ENCODE results near the gene CHD9.

Gene CHD9

DNA sequence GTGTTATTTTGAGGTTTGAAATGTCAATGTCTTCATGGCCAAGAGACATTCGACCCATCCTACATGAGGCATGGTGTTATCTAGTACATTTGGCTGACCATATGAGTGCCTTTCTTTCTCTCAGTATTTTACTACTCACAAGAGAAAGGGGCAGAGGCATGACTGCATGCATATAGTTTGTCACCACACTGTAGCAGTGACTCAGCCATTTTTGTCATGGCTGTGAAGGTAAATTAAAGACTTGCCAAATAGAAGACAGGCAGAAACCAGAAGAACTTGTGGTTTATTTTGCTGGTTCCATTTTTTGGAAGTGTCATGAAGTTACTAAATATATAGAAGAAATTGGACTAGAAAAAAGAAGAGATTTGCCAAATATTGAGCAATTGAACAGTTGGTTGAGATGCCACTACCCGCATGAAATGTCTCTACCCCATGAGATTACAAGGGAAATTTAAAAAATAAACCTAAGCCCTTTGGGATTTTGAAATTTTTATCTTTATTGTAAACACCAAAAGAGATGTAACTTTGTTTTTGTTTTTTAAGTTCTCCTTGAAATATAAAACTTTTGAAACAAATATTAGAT, 170.3 kb downstream of the CHD9 start:
- no peak overlapping the region for H3K4me3 ChIP-seq (ENCODE audit: low read depth, low read length)
- in situ Hi-C loops (cut with HindIII; ENCODE audit: low sequenced_read_pairs), result no loop called here
- DNase-seq (ENCODE audit: low read depth, low spot score), result no peak
- TF ChIP-seq, protein P1, sequence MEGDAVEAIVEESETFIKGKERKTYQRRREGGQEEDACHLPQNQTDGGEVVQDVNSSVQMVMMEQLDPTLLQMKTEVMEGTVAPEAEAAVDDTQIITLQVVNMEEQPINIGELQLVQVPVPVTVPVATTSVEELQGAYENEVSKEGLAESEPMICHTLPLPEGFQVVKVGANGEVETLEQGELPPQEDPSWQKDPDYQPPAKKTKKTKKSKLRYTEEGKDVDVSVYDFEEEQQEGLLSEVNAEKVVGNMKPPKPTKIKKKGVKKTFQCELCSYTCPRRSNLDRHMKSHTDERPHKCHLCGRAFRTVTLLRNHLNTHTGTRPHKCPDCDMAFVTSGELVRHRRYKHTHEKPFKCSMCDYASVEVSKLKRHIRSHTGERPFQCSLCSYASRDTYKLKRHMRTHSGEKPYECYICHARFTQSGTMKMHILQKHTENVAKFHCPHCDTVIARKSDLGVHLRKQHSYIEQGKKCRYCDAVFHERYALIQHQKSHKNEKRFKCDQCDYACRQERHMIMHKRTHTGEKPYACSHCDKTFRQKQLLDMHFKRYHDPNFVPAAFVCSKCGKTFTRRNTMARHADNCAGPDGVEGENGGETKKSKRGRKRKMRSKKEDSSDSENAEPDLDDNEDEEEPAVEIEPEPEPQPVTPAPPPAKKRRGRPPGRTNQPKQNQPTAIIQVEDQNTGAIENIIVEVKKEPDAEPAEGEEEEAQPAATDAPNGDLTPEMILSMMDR (IDR thresholded peaks at IDR 0.05; ENCODE audit: low read depth, low read length), result no peak

GRCh38 chr16:53232826-53233529, 178.2 kb downstream of the CHD9 start:
- in situ Hi-C loops (cut with HindIII; ENCODE audit: low sequenced_read_pairs), result no loop called here
- no peak overlapping the region for H3K4me3 ChIP-seq (ENCODE audit: low read depth, low read length)
- TF ChIP-seq, protein P1 (IDR thresholded peaks at IDR 0.05; ENCODE audit: low read depth, low read length), result no peak
- DNase-seq (ENCODE audit: low read depth, low spot score), result no peak

DNA sequence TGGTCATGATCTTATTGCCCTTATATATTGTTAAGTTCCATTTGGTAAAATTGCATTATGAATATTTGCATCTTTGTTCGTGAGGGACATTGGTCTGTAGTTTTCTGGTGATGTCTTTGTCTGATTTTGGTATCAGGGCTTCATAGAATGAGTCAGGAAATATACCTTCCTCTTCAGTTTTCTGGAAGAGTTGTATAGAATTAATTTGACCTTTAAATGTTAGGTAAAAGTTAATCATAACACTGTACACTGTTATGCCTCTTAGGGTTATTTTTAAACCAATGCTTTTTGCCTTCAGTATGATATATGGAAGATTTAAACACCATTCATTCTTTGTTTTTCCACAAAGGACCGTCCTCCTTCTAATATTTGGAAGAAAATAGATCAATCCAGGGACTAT, 180.0 kb downstream of the CHD9 start:
- no peak overlapping the region for H3K4me3 ChIP-seq (ENCODE audit: low read depth, low read length)
- in situ Hi-C loops (cut with HindIII; ENCODE audit: low sequenced_read_pairs), result no loop called here
- TF ChIP-seq, protein P1 (IDR thresholded peaks at IDR 0.05; ENCODE audit: low read depth, low read length), result no peak
- DNase-seq (ENCODE audit: low read depth, low spot score), result no peak

DNA sequence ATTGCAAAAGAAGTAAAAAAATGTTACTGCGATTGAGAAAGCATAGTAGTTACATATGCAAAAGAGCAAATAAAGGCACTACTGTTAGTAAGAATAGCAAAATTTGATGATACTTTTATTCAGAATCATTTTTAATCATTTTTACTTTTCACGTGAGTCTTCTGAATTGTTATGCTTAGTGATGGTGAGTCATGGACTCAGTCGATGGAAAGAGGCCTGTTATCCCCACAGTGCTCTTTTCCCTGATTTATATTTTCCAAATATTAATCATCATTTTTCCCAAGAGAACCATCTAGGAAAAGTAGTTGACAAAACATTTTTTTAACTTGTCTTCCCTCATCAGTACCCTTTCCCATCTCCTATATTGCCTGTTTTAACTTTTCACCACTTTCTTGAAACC, 181.1 kb downstream of the CHD9 start:
- TF ChIP-seq, protein P1 (IDR thresholded peaks at IDR 0.05; ENCODE audit: low read depth, low read length), result no peak
- in situ Hi-C loops (cut with HindIII; ENCODE audit: low sequenced_read_pairs), result no loop called here
- no peak overlapping the region for H3K4me3 ChIP-seq (ENCODE audit: low read depth, low read length)
- no peak for DNase-seq (ENCODE audit: low read depth, low spot score)

DNA sequence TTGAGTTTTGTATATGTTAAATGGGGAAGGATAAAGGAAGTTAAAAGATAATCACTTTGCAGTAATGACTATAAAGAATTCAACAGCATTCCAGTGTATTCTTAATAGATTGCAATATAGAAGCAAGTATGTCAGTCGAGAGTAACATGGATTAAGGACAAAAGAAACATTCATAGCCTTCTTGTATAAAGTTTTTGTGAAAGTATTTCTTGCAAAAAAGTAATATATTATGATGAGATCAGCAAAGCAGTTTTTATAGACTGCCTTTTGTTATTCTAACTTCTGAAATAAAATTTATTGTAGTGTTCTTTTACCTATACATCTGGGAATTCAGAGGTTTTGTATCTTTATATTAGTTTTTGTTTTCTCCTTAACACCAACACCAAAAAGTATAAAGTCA, 194.5 kb downstream of the CHD9 start:
- no peak for DNase-seq (ENCODE audit: low read depth, low spot score)
- in situ Hi-C loops (cut with HindIII; ENCODE audit: low sequenced_read_pairs), result no loop called here
- H3K4me3 ChIP-seq (ENCODE audit: low read depth, low read length), result no peak overlapping the region
- TF ChIP-seq, protein P1 (IDR thresholded peaks at IDR 0.05; ENCODE audit: low read depth, low read length), result no peak

GRCh38 chr16:53257001-53257400, 202.2 kb downstream of the CHD9 start:
- no peak overlapping the region for H3K4me3 ChIP-seq (ENCODE audit: low read depth, low read length)
- peak; percentile 42 for DNase-seq (ENCODE audit: low read depth, low spot score)
- TF ChIP-seq, protein P1 (IDR thresholded peaks at IDR 0.05; ENCODE audit: low read depth, low read length), result no peak

More at GRCh38 chr16:53257001-53257400, 202.2 kb downstream of the CHD9 start:
- in situ Hi-C loops (cut with HindIII; ENCODE audit: low sequenced_read_pairs), result no loop called here
